Measurements from ENCODE around the gene CAMK2D. TPM values are rescaled to one million over a fixed set of nuclear protein-coding genes. Genes with fewer than 3 reads are reported as not detected.

CAMK2D gene
- total and polyA plus RNA-seq, 2 experiments from 2014 or later, result 4.9 to 14.6 TPM

DNA sequence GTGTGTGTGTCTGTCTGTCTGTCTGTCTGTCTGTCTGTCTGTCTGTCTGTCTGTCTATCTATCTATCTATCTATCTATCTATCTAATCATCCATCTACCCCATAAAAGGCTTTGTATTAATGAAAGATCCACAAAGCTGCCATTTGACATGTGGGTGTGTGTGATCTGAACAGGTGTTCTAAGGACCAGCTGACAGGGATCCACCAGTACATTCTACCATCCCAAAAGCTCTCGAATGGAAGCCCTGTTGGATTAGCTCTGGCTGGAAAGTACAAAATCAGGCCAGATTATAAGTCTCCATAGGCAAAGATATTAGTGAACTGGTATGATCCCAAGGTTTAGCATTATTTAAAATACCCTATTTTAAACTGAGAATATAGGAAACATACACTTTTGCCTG, 299.3 kb downstream of the CAMK2D start:
- Mint-ChIP-seq H3K9me3 (no peaks in the 10 kb centered on the region), H3K36me3 (ENCODE audit: low read depth) (no peaks in the 10 kb centered on the region), H3K4me1 (peaks cover 7% of the 10 kb centered on the region), H3K27me3 (ENCODE audit: insufficient read depth, low read depth, poor library complexity) (no peaks in the 10 kb centered on the region), H3K4me3 (no peak overlapping the region), H3K27ac (no peak overlapping the region)
- no peak overlapping the region for H2AFZ ChIP-seq
- H3K4me1 ChIP-seq (ENCODE audit: insufficient read depth), result no peaks in the 10 kb centered on the region
- H3K27me3 ChIP-seq (ENCODE audit: insufficient read depth), result no peaks in the 10 kb centered on the region
- no peak overlapping the region for H3K4me2 ChIP-seq
- H3K79me2 ChIP-seq (replicated peaks; ENCODE audit: insufficient read depth), result no peaks in the 10 kb centered on the region
- no peak overlapping the region for H3K27ac ChIP-seq (ENCODE audit: low read depth)
- ATAC-seq, result no peak
- no peak overlapping the region for H3K4me3 ChIP-seq
- H4K20me1 ChIP-seq (replicated peaks; ENCODE audit: insufficient read depth), result no peaks in the 10 kb centered on the region
- no peaks in the 10 kb centered on the region for H3K9me2 ChIP-seq (ENCODE audit: insufficient read depth)
- no peak for DNase-seq (ENCODE audit: low spot score)
- TF ChIP-seq EZH2phosphoT487 (IDR thresholded peaks at IDR 0.05; ENCODE audit: unreplicated experiment), result no peak
- no peak for TF ChIP-seq NANOG (IDR thresholded peaks at IDR 0.05; ENCODE audit: borderline replicate concordance)
- TF ChIP-seq ZNF114 (CRISPR knock-in tag; IDR thresholded peaks at IDR 0.05), result no peak
- no peak for TF ChIP-seq POLR2AphosphoS5 (IDR thresholded peaks at IDR 0.05; ENCODE audit: low read depth)
- TF ChIP-seq JUNB (IDR thresholded peaks at IDR 0.05; ENCODE audit: unreplicated experiment), result no peak
- TF ChIP-seq, protein P1, sequence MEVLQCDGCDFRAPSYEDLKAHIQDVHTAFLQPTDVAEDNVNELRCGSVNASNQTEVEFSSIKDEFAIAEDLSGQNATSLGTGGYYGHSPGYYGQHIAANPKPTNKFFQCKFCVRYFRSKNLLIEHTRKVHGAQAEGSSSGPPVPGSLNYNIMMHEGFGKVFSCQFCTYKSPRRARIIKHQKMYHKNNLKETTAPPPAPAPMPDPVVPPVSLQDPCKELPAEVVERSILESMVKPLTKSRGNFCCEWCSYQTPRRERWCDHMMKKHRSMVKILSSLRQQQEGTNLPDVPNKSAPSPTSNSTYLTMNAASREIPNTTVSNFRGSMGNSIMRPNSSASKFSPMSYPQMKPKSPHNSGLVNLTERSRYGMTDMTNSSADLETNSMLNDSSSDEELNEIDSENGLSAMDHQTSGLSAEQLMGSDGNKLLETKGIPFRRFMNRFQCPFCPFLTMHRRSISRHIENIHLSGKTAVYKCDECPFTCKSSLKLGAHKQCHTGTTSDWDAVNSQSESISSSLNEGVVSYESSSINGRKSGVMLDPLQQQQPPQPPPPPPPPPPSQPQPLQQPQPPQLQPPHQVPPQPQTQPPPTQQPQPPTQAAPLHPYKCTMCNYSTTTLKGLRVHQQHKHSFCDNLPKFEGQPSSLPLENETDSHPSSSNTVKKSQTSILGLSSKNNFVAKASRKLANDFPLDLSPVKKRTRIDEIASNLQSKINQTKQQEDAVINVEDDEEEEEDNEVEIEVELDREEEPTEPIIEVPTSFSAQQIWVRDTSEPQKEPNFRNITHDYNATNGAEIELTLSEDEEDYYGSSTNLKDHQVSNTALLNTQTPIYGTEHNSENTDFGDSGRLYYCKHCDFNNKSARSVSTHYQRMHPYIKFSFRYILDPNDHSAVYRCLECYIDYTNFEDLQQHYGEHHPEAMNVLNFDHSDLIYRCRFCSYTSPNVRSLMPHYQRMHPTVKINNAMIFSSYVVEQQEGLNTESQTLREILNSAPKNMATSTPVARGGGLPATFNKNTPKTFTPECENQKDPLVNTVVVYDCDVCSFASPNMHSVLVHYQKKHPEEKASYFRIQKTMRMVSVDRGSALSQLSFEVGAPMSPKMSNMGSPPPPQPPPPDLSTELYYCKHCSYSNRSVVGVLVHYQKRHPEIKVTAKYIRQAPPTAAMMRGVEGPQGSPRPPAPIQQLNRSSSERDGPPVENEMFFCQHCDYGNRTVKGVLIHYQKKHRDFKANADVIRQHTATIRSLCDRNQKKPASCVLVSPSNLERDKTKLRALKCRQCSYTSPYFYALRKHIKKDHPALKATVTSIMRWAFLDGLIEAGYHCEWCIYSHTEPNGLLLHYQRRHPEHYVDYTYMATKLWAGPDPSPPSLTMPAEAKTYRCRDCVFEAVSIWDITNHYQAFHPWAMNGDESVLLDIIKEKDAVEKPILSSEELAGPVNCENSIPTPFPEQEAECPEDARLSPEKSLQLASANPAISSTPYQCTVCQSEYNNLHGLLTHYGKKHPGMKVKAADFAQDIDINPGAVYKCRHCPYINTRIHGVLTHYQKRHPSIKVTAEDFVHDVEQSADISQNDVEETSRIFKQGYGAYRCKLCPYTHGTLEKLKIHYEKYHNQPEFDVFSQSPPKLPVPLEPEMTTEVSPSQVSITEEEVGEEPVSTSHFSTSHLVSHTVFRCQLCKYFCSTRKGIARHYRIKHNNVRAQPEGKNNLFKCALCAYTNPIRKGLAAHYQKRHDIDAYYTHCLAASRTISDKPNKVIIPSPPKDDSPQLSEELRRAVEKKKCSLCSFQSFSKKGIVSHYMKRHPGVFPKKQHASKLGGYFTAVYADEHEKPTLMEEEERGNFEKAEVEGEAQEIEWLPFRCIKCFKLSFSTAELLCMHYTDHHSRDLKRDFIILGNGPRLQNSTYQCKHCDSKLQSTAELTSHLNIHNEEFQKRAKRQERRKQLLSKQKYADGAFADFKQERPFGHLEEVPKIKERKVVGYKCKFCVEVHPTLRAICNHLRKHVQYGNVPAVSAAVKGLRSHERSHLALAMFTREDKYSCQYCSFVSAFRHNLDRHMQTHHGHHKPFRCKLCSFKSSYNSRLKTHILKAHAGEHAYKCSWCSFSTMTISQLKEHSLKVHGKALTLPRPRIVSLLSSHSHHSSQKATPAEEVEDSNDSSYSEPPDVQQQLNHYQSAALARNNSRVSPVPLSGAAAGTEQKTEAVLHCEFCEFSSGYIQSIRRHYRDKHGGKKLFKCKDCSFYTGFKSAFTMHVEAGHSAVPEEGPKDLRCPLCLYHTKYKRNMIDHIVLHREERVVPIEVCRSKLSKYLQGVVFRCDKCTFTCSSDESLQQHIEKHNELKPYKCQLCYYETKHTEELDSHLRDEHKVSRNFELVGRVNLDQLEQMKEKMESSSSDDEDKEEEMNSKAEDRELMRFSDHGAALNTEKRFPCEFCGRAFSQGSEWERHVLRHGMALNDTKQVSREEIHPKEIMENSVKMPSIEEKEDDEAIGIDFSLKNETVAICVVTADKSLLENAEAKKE (CRISPR knock-in tag; IDR thresholded peaks at IDR 0.05), result no peak
- no peak for TF ChIP-seq EZH2 (IDR thresholded peaks at IDR 0.05; ENCODE audit: low read depth, unreplicated experiment)
- TF ChIP-seq, protein P2, sequence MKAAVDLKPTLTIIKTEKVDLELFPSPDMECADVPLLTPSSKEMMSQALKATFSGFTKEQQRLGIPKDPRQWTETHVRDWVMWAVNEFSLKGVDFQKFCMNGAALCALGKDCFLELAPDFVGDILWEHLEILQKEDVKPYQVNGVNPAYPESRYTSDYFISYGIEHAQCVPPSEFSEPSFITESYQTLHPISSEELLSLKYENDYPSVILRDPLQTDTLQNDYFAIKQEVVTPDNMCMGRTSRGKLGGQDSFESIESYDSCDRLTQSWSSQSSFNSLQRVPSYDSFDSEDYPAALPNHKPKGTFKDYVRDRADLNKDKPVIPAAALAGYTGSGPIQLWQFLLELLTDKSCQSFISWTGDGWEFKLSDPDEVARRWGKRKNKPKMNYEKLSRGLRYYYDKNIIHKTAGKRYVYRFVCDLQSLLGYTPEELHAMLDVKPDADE (IDR thresholded peaks at IDR 0.05), result no peak
- no peak for TF ChIP-seq STAT1 (IDR thresholded peaks at IDR 0.05; ENCODE audit: unreplicated experiment)
- no peak for TF ChIP-seq CREB1 (CRISPR knock-in tag; IDR thresholded peaks at IDR 0.05; ENCODE audit: low read depth)
- no peaks in the 10 kb centered on the region for H3F3A ChIP-seq (replicated peaks; ENCODE audit: low read depth)
- no peaks in the 10 kb centered on the region for H3K36me3 ChIP-seq (ENCODE audit: insufficient read depth)
